HFFc6 (cell line): ENCODE measurements around the gene MAN1B1. TPM values are rescaled to one million over a fixed set of nuclear protein-coding genes. Genes with fewer than 3 reads are reported as not detected.

Source experiments
- DNase-seq: peaks from one replicate; pipeline ENCODE4 v3.0.0-alpha.2; 2018
- H3K27ac Mint-ChIP-seq: 2 replicates; pipeline ENCODE4 v1.8.0; 2020; ENCODE audit warnings: mild to moderate bottlenecking, mixed read lengths
- H3K27me3 Mint-ChIP-seq: 2 replicates; pipeline ENCODE4 v1.8.0; 2021; ENCODE audit warnings: mild to moderate bottlenecking, moderate library complexity, mixed read lengths; ENCODE audit not compliant: insufficient read depth
- H3K36me3 Mint-ChIP-seq: 2 replicates; pipeline ENCODE4 v1.8.0; 2021; ENCODE audit warnings: low read depth, mixed read lengths
- H3K4me1 Mint-ChIP-seq: 2 replicates; pipeline ENCODE4 v1.8.0; 2020; ENCODE audit warnings: low read depth, mixed read lengths
- H3K4me3 Mint-ChIP-seq: 2 replicates; pipeline ENCODE4 v1.8.0; 2020; ENCODE audit warnings: mild to moderate bottlenecking, moderate library complexity, mixed read lengths
- H3K9me3 Mint-ChIP-seq: 2 replicates; pipeline ENCODE4 v1.8.0; 2020; ENCODE audit warnings: mild to moderate bottlenecking, mixed read lengths
- CTCF ChIP-seq: fragments of 200-600 bp; sonication (generic); IDR thresholded peaks from 2 replicates; pipeline ENCODE4 v1.5.0; 2021; ENCODE audit warnings: antibody characterized with exemption, mild to moderate bottlenecking
- total RNA-seq, 6 experiments: library from RNA; stranded (reverse); fragmentation: NEBNext Ultra II Directional; extraction: Animal tissue kit (Norgen Biotek cat#: 25700); gene quantifications; 2 replicates in 1 of 6; 3 replicates in 5 of 6; pipeline ENCODE4 v1.2.3, GENCODE V29; 2021

The MAN1B1 gene
- total RNA-seq, 6 experiments from 2014 or later: 70.1 to 90.2 (median 77.6) TPM

- Mint-ChIP-seq H3K4me1 (peaks cover 6% of the 10 kb centered on the region; the same call in 1 of the 2 replicates), H3K4me3 (peak overlapping the region; percentile 85), H3K27me3 (peaks cover 8% of the 10 kb centered on the region), H3K36me3 (no peaks in the 10 kb centered on the region), H3K9me3 (no peaks in the 10 kb centered on the region), H3K27ac (no peak overlapping the region; the same call in 1 of the 2 replicates)
- DNase-seq: peak; percentile 20
- no peak for TF ChIP-seq CTCF
Observed at GRCh38 chr9:137045294-137046087, 41.3 kb upstream of the MAN1B1 start.

- H3K4me3 Mint-ChIP-seq: peak within 1 kb of the TSS; percentile 85
- peak; percentile 61 for DNase-seq
Observed at GRCh38 chr9:137046088-137046787, 40.5 kb upstream of the MAN1B1 start, which contains the start of gene NPDC1. Gene NPDC1 (minus strand): TSS chr9:137046177. CDS start chr9:137045989, 188 bp downstream.

GRCh38 chr9:137048655-137049543 is 37.9 kb upstream of the MAN1B1 start:
- no peak for TF ChIP-seq CTCF
- Mint-ChIP-seq H3K4me3 (no peak overlapping the region), H3K4me1 (peaks cover 6% of the 10 kb centered on the region; the same call in 1 of the 2 replicates), H3K27ac (no peak overlapping the region), H3K36me3 (no peaks in the 10 kb centered on the region), H3K27me3 (peaks cover 12% of the 10 kb centered on the region), H3K9me3 (no peaks in the 10 kb centered on the region)
- DNase-seq: no peak

More at GRCh38 chr9:137046088-137046787, 40.5 kb upstream of the MAN1B1 start, which contains the start of gene NPDC1:
- Mint-ChIP-seq H3K27me3 (peaks cover 8% of the 10 kb centered on the region), H3K4me1 (peaks cover 6% of the 10 kb centered on the region; the same call in 1 of the 2 replicates), H3K36me3 (no peaks in the 10 kb centered on the region), H3K27ac (no peak within 1 kb of the TSS; the same call in 1 of the 2 replicates), H3K9me3 (no peaks in the 10 kb centered on the region)
- TF ChIP-seq CTCF: peak; percentile 94

GRCh38 chr9:137049544-137050449 is 37.0 kb upstream of the MAN1B1 start:
- no peak for DNase-seq
- Mint-ChIP-seq H3K36me3 (no peaks in the 10 kb centered on the region), H3K27ac (no peak overlapping the region), H3K9me3 (no peaks in the 10 kb centered on the region), H3K4me3 (no peak overlapping the region), H3K4me1 (peaks cover 3% of the 10 kb centered on the region; the same call in 1 of the 2 replicates), H3K27me3 (peaks cover 12% of the 10 kb centered on the region)
- TF ChIP-seq CTCF: peak; percentile 76
